ENCODE data around the gene RCCD1. TPM values are rescaled to one million over a fixed set of nuclear protein-coding genes. Genes with fewer than 3 reads are reported as not detected.

RCCD1 gene
- total and polyA plus RNA-seq, 2 donors (not counting 1 experiment from before 2014, with no cell fraction given): 11.0 to 20.5 TPM

GRCh38 chr15:90909976-90910375 is 44.7 kb upstream of the RCCD1 start:
- Histone ChIP-seq H2AFZ (ENCODE audit: insufficient read depth, low read depth, low read length, poor library complexity, severe bottlenecking) (no peak overlapping the region), H3K4me1 (ENCODE audit: control insufficient read depth in 2 of 2, insufficient read depth in 2 of 2, low read length in 2 of 2) (peaks cover 0 to 1% of the 10 kb centered on the region in 2 donors), H3K4me3 (ENCODE audit: control extremely low read depth in 1 of 5, extremely low read depth in 1 of 5, insufficient read depth in 1 of 5, low read depth in 2 of 5, low read length in 4 of 5) (no peak overlapping the region), H3K9ac (ENCODE audit: low read length) (no peak overlapping the region), H3K36me3 (replicated peaks in 1 of 2; ENCODE audit: control extremely low read depth in 1 of 2, control insufficient read depth in 1 of 2, extremely low read depth in 1 of 2, insufficient read depth in 2 of 2, low read length in 1 of 2) (peaks cover 0 to 85% of the 10 kb centered on the region in 2 experiments), H4K20me1 (ENCODE audit: control insufficient read depth, insufficient read depth, low read length, poor library complexity, severe bottlenecking) (peaks cover 12% of the 10 kb centered on the region), H3K79me2 (ENCODE audit: control insufficient read depth, insufficient read depth, low read length) (no peaks in the 10 kb centered on the region), H3K4me2 (replicated peaks; ENCODE audit: low read depth, low read length, poor library complexity, severe bottlenecking) (no peak overlapping the region), H3K27ac (ENCODE audit: low read length in 2 of 2) (no peak overlapping the region), H3K27me3 (replicated peaks in 1 of 4; ENCODE audit: control extremely low read depth in 1 of 4, control insufficient read depth in 3 of 4, insufficient read depth in 4 of 4, low read length in 3 of 4) (no peaks in the 10 kb centered on the region), H3K9me3 (ENCODE audit: control extremely low read depth in 1 of 3, control insufficient read depth in 2 of 3, insufficient read depth in 1 of 3, low read length in 2 of 3) (no peaks in the 10 kb centered on the region)
- ChIA-PET CTCF (no interaction called here), POLR2A (no interaction called here)
- WGBS (ENCODE audit: insufficient coverage): 97% methylated on average over 7 of the region's 8 CpGs
- no peak for ATAC-seq (ENCODE audit: low read depth)
- H3K4me3 Mint-ChIP-seq: no peak overlapping the region
- no peak overlapping the region for H3K27ac Mint-ChIP-seq
- no peak for DNase-seq
- TF ChIP-seq CTCF (IDR thresholded peaks at IDR 0.05): no peak
- TF ChIP-seq EZH2 (IDR thresholded peaks at IDR 0.05; ENCODE audit: borderline replicate concordance, insufficient read depth, low read depth, low read length, poor library complexity, severe bottlenecking): no peak
- intact Hi-C loops (cut with micrococcal nuclease): no loop called here
- H3K9me3 Mint-ChIP-seq (ENCODE audit: insufficient read depth): no peaks in the 10 kb centered on the region
- H3K4me1 Mint-ChIP-seq: peaks cover 1% of the 10 kb centered on the region
- H3K27me3 Mint-ChIP-seq: no peaks in the 10 kb centered on the region

GRCh38 chr15:90910441-90911301 is 44.0 kb upstream of the RCCD1 start:
- WGBS (ENCODE audit: insufficient coverage): 98% methylated on average over 14 of the region's 24 CpGs
- DNase-seq (no peak), ATAC-seq (ENCODE audit: low read depth) (no peak)
- intact Hi-C loops (cut with micrococcal nuclease): no loop called here
- no peak overlapping the region for H3K4me3 ChIP-seq (ENCODE audit: control extremely low read depth in 1 of 5, extremely low read depth in 1 of 5, insufficient read depth in 1 of 5, low read depth in 2 of 5, low read length in 4 of 5)
- H3K9me3 ChIP-seq (ENCODE audit: control extremely low read depth in 1 of 3, control insufficient read depth in 2 of 3, insufficient read depth in 1 of 3, low read length in 2 of 3): no peaks in the 10 kb centered on the region
- H3K27ac ChIP-seq (ENCODE audit: low read length in 2 of 2): no peak overlapping the region
- TF ChIP-seq EZH2 (IDR thresholded peaks at IDR 0.05; ENCODE audit: borderline replicate concordance, insufficient read depth, low read depth, low read length, poor library complexity, severe bottlenecking) (no peak), CTCF (IDR thresholded peaks at IDR 0.05) (no peak)
- peaks cover 8% of the 10 kb centered on the region for H4K20me1 ChIP-seq (ENCODE audit: control insufficient read depth, insufficient read depth, low read length, poor library complexity, severe bottlenecking)
- no peaks in the 10 kb centered on the region for H3K9me3 Mint-ChIP-seq (ENCODE audit: insufficient read depth)
- no peak overlapping the region for H3K4me2 ChIP-seq (replicated peaks; ENCODE audit: low read depth, low read length, poor library complexity, severe bottlenecking)
- H3K27me3 Mint-ChIP-seq: no peaks in the 10 kb centered on the region
- CTCF ChIA-PET: no interaction called here
- no peak overlapping the region for H3K27ac Mint-ChIP-seq
- POLR2A ChIA-PET: no interaction called here
- H3K9ac ChIP-seq (ENCODE audit: low read length): no peak overlapping the region
- peaks cover 0 to 85% of the 10 kb centered on the region in 2 experiments for H3K36me3 ChIP-seq (replicated peaks in 1 of 2; ENCODE audit: control extremely low read depth in 1 of 2, control insufficient read depth in 1 of 2, extremely low read depth in 1 of 2, insufficient read depth in 2 of 2, low read length in 1 of 2)
- H3K4me1 Mint-ChIP-seq: peaks cover 6% of the 10 kb centered on the region
- H3K4me3 Mint-ChIP-seq: no peak overlapping the region
- H2AFZ ChIP-seq (ENCODE audit: insufficient read depth, low read depth, low read length, poor library complexity, severe bottlenecking): no peak overlapping the region
- H3K27me3 ChIP-seq (replicated peaks in 1 of 4; ENCODE audit: control extremely low read depth in 1 of 4, control insufficient read depth in 3 of 4, insufficient read depth in 4 of 4, low read length in 3 of 4): no peaks in the 10 kb centered on the region
- no peaks in the 10 kb centered on the region for H3K79me2 ChIP-seq (ENCODE audit: control insufficient read depth, insufficient read depth, low read length)
- H3K4me1 ChIP-seq (ENCODE audit: control insufficient read depth in 2 of 2, insufficient read depth in 2 of 2, low read length in 2 of 2): peaks cover 0 to 8% of the 10 kb centered on the region in 2 donors
